Nephron progenitor cell (in vitro differentiated cells): ENCODE results near the gene RIPPLY2.

Experiments used
- DNase-seq: peaks from one replicate; pipeline ENCODE4 v3.0.0; 2021
- H3K27ac Mint-ChIP-seq: 2 replicates; pipeline ENCODE4 v1.8.0; 2021; ENCODE audit warnings: mild to moderate bottlenecking, moderate library complexity, mixed read lengths
- H3K27me3 Mint-ChIP-seq: 2 replicates; pipeline ENCODE4 v1.8.0; 2021; ENCODE audit warnings: mild to moderate bottlenecking, low read depth, mixed read lengths; ENCODE audit not compliant: poor library complexity
- H3K36me3 Mint-ChIP-seq: 2 replicates; pipeline ENCODE4 v1.8.0; 2021; ENCODE audit warnings: low read depth, mixed read lengths
- H3K4me1 Mint-ChIP-seq: 2 replicates; pipeline ENCODE4 v1.8.0; 2021; ENCODE audit warnings: mixed read lengths
- H3K4me3 Mint-ChIP-seq: 2 replicates; pipeline ENCODE4 v1.8.0; 2021; ENCODE audit warnings: mild to moderate bottlenecking, moderate library complexity, mixed read lengths
- H3K9me3 Mint-ChIP-seq: 2 replicates; pipeline ENCODE4 v1.8.0; 2021; ENCODE audit warnings: mild to moderate bottlenecking, moderate library complexity, mixed read lengths
- TF ChIP-seq, protein P1 (sequence below): fragments of 200-600 bp; sonication (generic); IDR thresholded peaks from 2 replicates; pipeline ENCODE4 v1.5.0; 2021; ENCODE audit warnings: antibody characterized with exemption

RIPPLY2 gene

DNA sequence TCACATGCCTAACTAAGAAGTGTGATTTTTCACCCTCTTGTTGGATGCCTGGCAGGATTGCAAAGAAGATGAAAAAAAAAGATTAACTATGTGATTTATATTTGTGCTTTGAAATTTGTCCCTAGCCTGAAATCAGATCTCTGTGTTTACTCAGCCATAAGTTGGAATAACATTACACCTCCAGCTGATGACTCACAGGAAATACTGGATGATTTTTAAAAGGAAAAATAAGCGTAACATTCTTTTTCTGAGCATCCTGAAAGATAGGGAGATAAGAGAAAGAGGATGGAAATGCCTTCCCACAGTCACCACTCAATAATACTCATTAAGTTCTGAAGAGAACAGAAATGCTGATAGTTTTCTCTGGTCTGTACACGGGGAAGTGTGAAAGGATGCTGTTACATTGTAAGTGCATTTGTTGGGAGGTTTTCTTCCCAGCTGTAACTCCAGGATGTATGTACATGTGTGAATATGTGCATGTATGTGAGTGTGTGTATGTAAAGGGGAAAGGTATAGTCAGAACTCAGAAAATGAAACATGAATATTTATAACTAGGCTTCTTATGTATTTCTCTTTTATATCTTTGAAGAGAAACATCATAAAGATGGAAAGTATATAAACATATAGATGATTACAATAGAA lies 37.4 kb upstream of the RIPPLY2 start:
- Mint-ChIP-seq H3K27ac (no peak overlapping the region), H3K27me3 (no peaks in the 10 kb centered on the region), H3K9me3 (no peaks in the 10 kb centered on the region), H3K4me1 (peaks cover 21% of the 10 kb centered on the region), H3K4me3 (no peak overlapping the region), H3K36me3 (no peaks in the 10 kb centered on the region)
- TF ChIP-seq, protein P1, sequence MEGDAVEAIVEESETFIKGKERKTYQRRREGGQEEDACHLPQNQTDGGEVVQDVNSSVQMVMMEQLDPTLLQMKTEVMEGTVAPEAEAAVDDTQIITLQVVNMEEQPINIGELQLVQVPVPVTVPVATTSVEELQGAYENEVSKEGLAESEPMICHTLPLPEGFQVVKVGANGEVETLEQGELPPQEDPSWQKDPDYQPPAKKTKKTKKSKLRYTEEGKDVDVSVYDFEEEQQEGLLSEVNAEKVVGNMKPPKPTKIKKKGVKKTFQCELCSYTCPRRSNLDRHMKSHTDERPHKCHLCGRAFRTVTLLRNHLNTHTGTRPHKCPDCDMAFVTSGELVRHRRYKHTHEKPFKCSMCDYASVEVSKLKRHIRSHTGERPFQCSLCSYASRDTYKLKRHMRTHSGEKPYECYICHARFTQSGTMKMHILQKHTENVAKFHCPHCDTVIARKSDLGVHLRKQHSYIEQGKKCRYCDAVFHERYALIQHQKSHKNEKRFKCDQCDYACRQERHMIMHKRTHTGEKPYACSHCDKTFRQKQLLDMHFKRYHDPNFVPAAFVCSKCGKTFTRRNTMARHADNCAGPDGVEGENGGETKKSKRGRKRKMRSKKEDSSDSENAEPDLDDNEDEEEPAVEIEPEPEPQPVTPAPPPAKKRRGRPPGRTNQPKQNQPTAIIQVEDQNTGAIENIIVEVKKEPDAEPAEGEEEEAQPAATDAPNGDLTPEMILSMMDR: no peak
- DNase-seq: no peak

DNA sequence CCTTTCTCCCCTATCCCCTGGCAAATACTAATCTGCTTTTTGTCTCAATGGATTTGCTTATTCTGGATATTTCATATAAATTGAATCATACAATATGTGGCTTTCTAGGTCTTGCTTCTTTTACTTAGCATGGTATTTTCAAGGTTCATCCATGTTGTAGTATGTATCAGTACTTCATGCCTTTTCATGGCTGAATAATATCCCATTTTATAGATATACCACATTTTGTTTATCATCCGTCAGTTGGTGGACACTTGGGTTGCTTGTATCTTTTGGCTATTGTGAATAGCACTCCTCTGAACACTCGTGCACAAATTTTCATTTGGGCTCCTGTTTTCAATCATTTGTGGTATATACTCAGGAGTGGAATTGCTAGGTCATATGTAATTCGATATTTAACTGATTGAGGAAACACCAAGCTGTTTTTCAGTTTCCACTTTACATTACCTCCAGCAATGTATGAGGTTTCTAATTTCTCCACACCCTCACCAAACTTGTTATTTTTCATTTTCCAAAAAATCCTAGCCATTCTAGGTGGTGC lies 30.5 kb upstream of the RIPPLY2 start:
- Mint-ChIP-seq H3K27ac (no peak overlapping the region), H3K4me1 (peaks cover 10% of the 10 kb centered on the region), H3K4me3 (no peak overlapping the region), H3K9me3 (no peaks in the 10 kb centered on the region), H3K36me3 (no peaks in the 10 kb centered on the region), H3K27me3 (no peaks in the 10 kb centered on the region)
- TF ChIP-seq, protein P1: no peak
- DNase-seq: no peak

DNA sequence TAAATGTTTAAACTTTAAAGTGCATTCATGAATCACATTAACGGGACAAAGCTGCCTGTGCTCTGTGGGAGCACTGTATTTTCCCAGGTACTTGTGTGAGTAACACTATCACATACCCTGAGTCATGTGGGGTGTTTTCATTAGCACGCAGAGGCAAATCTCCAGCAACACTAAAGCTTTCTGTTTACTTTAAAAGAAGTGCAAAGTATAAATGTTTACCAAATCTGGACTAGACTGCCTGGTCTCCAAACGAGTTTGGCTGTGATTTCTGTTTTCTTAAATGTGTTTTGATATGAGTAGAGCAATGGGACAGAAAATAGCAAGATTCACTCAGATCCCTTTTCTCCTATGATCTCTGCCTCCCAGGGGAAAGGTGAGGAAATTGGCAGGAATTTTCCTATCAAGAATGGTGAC lies 28.8 kb upstream of the RIPPLY2 start:
- TF ChIP-seq, protein P1: no peak
- Mint-ChIP-seq H3K4me3 (no peak overlapping the region), H3K4me1 (peaks cover 10% of the 10 kb centered on the region), H3K36me3 (no peaks in the 10 kb centered on the region), H3K9me3 (no peaks in the 10 kb centered on the region), H3K27me3 (peaks cover 3% of the 10 kb centered on the region), H3K27ac (peak overlapping the region; percentile 33)
- no peak for DNase-seq

DNA sequence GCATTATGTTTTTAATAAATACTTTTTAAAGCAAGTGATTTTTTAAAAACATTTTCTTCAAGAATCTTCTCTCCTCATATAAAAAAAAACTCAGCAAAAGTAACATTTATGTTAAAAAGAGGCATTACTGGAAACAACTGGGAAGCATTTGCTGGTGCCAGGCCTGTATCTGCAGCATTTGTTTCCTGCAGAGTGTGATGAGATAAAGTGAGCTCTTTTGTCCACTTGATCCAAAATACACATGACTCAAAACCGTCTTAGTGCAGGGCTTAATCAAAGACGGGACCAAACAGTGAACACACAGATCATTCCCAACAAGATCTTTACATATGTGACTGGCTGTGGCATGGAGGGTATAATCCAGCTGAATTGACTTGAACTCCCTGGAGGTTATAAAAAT lies 28.3 kb upstream of the RIPPLY2 start:
- Mint-ChIP-seq H3K4me1 (peaks cover 10% of the 10 kb centered on the region), H3K27ac (no peak overlapping the region), H3K9me3 (no peaks in the 10 kb centered on the region), H3K4me3 (no peak overlapping the region), H3K36me3 (no peaks in the 10 kb centered on the region), H3K27me3 (peaks cover 3% of the 10 kb centered on the region)
- TF ChIP-seq, protein P1: no peak
- no peak for DNase-seq

DNA sequence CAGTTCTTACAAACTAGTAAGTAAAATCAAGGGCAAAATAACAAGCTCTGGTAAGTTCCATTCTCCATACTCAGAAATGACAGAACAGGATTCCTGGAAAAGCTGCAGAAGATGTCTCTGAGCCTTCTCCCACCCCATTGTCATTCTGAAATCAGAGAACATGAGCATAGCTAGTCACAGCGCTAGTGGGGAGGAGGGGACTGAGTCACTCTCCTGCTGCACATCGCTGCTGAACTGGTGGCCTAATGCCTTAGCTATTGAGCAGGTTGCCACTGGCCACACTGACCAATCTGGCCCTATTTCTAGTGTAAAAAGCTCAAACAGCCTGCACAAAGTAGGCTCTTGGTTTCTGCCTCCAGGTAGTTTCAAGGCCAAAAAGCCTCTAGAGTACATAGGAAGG lies 26.1 kb upstream of the RIPPLY2 start:
- no peak for DNase-seq
- Mint-ChIP-seq H3K9me3 (peaks cover 2% of the 10 kb centered on the region), H3K36me3 (no peaks in the 10 kb centered on the region), H3K4me3 (no peak overlapping the region), H3K4me1 (peaks cover 10% of the 10 kb centered on the region), H3K27ac (no peak overlapping the region), H3K27me3 (peaks cover 3% of the 10 kb centered on the region)
- TF ChIP-seq, protein P1: no peak

DNA sequence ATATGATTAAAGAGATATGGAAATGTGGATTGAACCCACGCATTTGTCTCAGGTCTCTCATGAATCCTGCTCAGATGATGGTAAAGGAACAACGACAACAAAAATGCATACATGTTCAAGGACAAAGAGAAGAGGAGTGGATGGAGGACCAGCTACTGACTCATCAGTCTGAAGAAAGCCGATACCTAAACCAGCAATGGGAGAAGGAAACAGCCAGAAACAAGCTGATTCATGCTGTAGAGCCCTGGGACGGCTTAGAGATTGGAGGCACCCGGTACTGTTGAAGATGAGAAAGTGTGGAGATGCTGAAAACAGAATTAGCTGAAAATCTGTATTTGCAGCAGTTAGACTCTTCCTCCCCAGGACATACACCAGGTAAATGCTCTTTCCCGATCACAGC lies 14.4 kb upstream of the RIPPLY2 start:
- DNase-seq: no peak
- TF ChIP-seq, protein P1: no peak
- H3K9me3 Mint-ChIP-seq: peaks cover 32% of the 10 kb centered on the region
- no peak overlapping the region for H3K4me3 Mint-ChIP-seq
- no peak overlapping the region for H3K27ac Mint-ChIP-seq
- no peaks in the 10 kb centered on the region for H3K4me1 Mint-ChIP-seq
- peaks cover 12% of the 10 kb centered on the region for H3K27me3 Mint-ChIP-seq
- H3K36me3 Mint-ChIP-seq: no peaks in the 10 kb centered on the region
